Fibroblast of skin of left biceps (primary cell): ENCODE results near the gene DCLRE1B.

Experiments
- DNase-seq, 2 experiments: peaks; one replicate each; pipeline ENCODE4 v3.0.0-alpha.2; 2013; ENCODE audit warnings: low read depth in 2 of 2

DCLRE1B gene

DNA sequence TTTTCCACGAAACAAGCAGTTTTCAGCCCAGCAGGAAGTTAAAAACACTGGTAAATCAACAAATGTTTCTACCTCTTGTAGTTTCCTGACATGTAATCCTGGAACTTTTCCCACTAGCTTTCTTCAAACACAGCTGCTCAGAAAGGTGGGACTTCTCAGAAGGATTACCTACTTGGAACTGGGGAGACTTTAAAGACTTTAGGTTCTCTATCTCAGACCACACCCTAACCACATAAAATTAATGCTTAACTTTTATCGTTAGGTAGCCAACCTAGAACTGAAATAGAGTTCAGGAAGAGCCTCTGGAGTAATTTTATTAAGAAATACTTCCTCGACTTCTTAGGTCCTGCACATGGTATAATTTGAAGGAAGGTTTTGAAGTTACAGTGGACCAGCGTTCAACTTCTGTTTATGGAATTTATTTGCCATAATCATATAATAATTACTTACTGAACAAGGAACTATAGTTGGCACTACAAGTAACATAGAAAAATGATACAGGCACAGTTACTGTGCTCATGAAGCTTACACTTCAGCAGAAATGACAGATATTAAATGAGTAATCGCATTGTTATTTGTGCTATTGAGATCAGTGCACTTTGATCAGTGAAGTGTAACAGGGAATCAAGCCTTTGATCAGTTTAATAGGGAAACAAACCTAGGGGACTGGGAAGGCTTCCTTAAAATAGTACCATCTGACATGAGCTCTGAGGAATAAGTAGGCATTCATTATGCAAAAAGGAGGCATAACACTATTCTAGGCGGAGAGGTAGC lies 17.5 kb upstream of the DCLRE1B start, which contains the start of gene BCL2L15:
TSS of gene BCL2L15 (minus strand) at position 180 of the 774 bp plus-strand sequence. CDS start 206 bp downstream, outside the sequence.
- DNase-seq = no peak

- DNase-seq = no peak
Measured at GRCh38 chr1:113890816-113891215, 14.3 kb upstream of the DCLRE1B start.

- DNase-seq = no peak
Measured at GRCh38 chr1:113891631-113892220, 13.4 kb upstream of the DCLRE1B start.

- DNase-seq = no peak
Measured at GRCh38 chr1:113893267-113893666, 11.9 kb upstream of the DCLRE1B start.

- DNase-seq = no peak
Measured at GRCh38 chr1:113895098-113895497, 10.0 kb upstream of the DCLRE1B start.

DNA sequence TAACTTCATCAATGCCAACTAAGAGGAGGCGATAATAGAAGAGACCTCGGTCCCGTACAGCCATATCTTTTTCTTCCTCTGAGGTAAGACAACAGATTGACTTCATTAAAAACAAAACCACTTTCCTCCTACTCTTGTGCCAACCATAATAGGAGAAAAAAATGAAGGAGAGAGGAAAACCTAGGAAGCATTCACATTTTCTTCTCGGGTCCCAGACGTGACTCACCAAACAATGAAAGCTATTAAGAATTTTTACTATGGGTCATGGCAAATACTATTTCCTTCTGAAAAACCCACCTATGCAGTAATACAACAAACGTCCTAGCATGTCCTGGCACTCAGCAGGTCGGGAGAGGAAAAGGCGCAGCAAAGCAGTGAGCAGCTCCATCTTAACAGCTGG lies 9.2 kb upstream of the DCLRE1B start:
- DNase-seq = no peak

DNA sequence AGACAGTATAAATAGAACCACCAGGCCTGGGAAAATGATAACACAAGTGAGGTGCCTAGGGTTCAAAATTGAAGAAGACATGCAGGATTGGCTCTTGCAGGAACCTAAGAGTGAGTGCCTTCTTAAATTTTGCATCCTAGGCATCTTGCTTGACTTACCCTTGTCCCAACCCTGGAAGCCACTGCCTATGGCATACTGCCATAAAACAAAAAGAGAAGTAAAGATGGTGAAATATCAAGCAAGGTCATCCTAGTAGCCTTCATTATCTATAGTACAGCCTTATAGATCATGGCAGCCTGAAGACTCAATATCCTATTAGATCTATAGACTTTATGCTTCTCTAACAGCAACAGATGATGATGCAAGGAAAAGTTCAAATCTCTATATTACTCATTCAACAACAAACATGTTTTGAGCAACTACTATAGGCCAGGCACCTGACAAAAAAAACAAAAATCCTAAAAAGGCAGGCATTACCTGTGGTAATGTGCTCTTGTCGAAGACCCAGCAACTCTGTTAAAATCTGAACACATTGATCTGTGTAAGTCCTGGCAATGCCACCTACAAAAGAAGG lies 6.8 kb upstream of the DCLRE1B start:
- DNase-seq = no peak

- DNase-seq = no peak
Measured at GRCh38 chr1:113899111-113899510, 6.0 kb upstream of the DCLRE1B start.

DNA sequence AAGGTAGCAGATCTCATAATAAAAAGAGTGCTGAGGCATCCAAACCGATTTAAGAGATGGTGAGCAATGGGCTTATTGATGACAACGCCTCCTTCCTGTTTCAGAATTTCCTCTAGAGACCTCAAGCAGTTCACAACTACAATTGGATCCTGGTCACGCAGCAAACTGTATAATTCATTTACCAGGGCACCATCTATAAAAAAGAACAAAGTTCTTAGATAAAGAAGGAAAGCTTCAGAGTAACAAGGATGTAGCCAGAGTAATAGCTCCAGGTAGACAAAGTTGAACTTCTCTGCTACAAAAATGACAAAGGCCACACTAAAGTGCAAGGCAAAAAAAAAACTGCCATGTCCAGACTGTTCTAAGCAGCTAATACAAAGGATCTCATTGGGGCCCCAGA lies 3.9 kb upstream of the DCLRE1B start:
- no peak for DNase-seq

DNA sequence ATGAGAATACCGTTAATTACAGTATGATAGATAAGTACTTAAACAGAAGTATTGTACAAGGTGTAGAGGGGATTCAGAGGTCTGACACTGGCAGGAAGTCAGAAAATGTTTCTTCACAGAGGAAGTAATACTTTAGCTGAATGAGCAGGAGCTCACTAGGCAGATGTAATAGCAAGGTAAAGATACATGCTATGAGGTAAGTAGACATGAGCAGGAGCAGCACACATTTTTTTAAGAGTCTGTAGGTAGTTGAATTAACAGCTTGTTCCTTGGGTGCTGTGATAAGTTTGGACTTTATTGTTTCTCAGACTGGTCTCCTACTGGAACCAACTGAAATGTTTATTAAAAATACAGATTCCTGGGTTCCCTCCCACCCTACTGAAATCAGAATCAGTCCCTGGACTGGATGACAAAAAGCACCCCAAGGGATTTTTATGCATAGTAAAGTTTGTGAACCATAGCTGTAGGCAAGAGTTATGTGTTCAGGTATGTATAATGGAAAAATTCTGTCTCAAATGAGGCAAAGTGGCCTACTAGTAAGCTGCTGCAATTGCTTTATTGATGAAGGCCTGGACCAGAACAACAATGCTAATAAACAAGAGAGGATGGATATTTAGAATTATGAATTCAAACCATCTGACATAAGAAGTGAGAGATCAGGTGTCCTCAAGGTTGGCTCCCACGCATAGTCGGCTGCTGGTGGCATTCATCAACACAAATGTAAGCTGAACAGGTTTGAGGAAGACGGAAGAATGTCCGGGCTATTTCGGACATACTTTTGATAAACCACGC lies 1.4 kb upstream of the DCLRE1B start:
- DNase-seq = no peak

DNA sequence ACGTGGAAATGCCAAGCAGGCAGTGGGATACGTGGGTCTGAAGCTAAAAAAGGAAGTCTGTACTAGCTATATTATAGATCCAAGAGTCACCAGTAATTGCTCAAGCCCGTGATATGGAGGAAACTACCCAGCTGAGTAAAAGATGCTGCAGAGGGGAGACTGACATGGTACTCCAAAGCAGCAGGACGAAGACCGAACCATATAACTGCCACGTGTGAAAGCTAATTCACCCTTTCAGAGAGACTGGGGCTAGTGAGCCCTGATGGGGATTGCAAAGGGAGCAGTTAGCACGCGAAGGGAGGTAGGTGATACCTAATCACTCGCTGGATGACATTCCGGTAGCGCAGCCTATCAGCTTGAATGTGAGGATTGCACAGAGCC lies 843 bp upstream of the DCLRE1B start:
- DNase-seq = no peak

DNA sequence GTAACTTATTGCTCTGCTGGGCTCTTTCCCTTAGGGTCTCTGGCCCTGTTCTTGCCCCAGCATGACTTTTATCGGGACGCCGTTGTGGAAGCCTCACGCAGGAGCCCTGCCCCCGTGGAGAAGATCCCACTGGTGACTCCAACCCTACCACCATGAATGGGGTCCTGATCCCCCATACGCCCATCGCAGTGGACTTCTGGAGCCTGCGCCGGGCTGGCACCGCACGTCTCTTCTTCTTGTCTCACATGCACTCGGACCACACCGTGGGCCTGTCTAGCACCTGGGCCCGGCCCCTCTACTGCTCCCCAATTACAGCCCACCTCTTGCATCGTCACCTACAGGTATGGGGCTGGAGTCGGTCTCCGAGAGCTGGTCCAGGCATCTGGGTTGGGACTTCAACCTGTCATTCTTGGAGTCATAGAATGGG lies 322 bp downstream of the DCLRE1B start:
- no peak for DNase-seq

DNA sequence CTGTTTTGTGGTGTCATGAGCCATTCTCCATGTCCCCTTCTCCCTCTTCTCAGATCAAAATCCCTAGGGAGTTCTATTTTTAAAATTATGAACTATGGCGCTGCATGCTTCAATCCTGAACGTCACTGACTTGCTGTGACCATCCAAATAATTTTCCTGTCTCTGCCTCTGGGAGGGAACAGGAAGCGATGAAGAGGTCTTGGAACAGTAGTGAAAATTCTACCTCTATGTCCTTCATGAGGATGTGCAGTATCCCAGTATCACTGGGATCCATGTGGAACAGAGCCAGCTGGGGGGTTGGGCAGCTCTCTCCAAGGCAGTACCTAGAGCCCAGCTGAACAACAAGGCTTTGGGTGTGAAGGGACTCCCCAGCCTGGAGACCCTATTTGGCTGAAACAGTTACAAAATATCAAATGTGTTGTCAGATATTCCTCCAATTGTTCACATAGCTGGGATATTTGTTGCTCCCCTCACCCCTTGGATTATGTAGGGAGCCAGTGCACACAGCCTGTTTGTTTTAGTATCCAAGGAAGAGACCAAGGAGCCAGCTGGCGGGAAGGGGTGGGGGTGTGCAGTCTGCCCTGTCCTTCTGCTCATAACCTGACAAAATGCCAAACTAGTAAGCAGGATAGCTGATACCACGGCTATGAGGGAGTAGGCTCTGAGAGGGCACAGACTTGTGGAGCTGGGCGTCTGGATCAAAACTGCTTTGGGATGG lies 7.6 kb downstream of the DCLRE1B start:
- DNase-seq = peak; percentile 50 to 58

DNA sequence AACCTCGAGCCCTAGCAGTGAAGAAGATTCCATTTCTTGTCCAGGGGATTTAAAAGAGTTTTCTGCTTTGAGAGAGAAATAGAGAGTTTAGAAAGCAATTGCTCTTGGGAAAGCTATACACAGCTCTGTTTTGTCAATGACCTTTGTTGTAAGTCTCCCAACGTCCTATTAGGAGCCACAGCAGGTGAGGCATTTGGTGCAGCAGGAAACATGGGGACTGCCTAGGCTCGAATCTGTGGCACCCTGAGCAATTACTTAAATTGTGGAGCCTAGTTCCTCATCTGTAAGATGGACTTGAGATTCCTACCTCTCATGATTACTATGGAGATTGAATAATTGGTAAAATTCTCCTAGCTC lies 8.2 kb downstream of the DCLRE1B start:
- no peak for DNase-seq

DNA sequence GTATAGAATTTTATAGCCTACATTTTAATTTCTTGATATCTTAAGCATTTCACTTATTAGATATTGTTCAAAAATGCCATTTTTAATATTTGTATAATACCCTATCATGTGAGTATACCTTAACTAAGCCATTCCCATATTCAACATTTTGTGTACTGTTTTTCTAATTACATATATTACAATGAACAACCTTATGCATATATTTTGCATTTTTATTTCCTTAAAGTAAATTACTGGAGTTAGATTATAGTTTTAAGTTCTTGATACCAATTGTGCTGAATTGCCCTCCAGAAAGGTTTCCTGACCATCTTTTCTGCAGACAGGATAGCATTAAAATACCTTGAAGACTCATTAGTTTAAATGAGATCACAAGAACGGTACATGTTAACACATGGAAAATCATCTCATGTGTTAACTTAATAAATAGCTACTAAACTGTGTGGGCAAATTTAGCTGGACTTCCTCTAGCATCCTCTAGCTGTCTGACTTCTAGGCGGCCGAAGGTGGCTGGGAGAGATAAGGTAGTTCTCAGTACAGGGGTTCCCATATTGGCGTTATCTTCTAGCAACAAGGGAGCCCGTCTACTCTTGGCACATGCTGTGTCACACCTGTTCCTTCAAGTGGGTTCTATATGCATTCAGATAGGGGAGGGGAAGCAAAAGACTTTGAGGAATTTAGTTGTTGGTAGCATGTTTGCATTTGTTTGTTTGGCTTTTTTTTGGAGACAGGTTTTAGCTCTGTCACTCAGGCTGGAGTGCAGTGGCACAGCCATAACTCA lies 8.9 kb downstream of the DCLRE1B start:
- no peak for DNase-seq

GRCh38 chr1:113916974-113917373 lies 11.8 kb downstream of the DCLRE1B start:
- DNase-seq = no peak

DNA sequence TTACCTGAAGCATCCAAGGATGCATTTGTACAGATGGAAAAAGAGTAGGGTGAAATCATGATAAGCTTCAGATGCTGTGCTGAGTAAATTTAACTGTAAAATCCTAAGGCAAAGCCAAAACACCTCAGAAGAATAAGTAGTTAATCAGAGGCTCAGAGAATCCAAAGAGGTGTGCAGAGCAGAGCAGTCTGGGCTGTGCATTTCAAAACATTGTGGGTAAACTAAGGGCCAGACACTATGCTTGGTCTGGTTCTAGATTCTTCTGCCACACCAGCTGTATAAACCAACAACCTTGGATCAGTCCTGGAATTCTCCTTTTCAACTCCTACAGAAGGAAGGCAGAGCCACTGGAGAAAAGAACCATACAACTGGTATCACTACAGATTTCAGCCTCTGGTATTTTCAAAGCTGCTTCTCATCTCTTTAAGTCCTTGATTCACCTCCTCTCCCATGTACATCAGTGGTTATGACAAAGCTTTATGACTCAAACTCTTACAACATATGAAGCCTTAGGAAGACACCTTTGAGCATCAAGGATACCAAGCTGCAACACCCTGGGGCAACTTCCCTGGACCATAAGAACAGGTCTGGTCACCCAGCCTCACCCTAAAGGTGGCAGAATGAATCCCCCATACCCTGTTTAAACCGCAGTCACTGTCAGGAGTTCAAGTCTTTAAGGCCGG lies 12.4 kb downstream of the DCLRE1B start:
- no peak for DNase-seq

GRCh38 chr1:113918243-113918642 lies 13.1 kb downstream of the DCLRE1B start:
- no peak for DNase-seq

DNA sequence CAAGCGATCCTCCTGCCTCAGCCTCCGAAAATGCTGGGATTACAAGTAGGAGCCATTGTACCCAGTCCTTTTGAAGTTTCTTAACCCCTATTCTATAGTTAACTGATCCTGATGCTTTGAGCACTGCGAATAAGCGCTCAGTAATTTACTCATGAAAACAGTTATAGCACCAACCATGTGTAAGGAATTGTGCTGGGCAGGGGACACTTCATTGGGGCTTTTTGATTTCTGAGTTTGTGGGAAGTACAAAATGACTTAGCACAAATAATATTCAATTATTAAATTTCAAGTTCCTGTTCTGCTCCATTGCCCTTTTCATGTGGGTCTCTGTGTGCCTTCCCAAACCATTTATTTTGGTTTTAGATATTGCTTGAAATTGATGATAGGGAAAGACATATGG lies 17.8 kb downstream of the DCLRE1B start:
- DNase-seq = no peak

DNA sequence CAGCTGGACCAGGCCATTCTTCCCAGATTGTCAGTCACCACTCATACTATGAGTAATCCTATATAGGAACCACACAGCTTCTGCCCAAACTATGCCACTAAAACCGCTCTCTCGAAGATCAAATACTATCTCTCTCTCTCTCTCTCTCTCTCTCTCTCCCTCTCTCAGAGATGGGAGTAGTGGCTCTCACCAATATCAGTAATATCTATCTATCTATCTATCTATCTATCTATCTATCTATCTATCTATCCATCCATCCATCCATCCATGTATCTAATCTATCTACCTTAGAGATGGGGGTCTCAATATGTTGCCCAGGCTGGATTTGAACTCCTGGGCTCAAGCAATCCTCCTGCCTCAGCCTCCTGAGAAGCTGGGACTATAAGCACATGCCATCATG lies 19.3 kb downstream of the DCLRE1B start:
- no peak for DNase-seq
